Measurements from ENCODE around the gene CENPW. TPM values are rescaled to one million over a fixed set of nuclear protein-coding genes. Genes with fewer than 3 reads are reported as not detected.

The CENPW gene
- total and polyA plus RNA-seq, 9 of the 15 experiments (the other 6 are each of a cell fraction or from before 2014, with no cell fraction given) = 48.7 to 285 (median 82.8) TPM

DNA sequence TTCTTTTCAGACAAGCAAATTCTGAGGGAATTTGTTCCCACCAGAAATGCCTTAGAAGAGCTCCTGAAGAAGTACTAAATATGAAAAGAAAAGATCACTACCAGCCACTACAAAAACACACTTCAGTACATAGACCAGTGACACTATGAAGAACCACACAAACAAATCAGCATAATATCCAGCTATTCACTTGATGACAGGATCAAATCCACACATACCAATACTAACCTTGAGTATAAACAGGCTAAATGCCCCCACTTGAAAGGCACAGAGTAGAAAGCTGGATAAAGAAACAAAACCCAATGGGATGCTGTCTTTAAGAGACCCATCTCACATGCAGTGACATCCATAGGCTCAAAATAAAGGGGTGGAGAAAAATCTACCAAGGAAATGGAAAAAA, 43.3 kb downstream of the CENPW start:
- Histone ChIP-seq H4K20me1 (replicated peaks; ENCODE audit: control insufficient read depth, insufficient read depth, low read length) (no peaks in the 10 kb centered on the region), H3K4me2 (ENCODE audit: insufficient read depth, low read length) (no peak overlapping the region), H3K27me3 (ENCODE audit: control insufficient read depth in 2 of 2, insufficient read depth in 2 of 2, low read length in 2 of 2) (no peaks in the 10 kb centered on the region), H3K9me1 (ENCODE audit: control insufficient read depth, insufficient read depth, low read length) (no peaks in the 10 kb centered on the region), H3K27ac (ENCODE audit: extremely low read depth, low read depth, low read length) (no peak overlapping the region), H3K9me3 (replicated peaks; ENCODE audit: control insufficient read depth, insufficient read depth, low read depth, low read length) (no peaks in the 10 kb centered on the region), H3K36me3 (ENCODE audit: control insufficient read depth, insufficient read depth, low read length) (no peaks in the 10 kb centered on the region), H3K4me1 (replicated peaks in 1 of 2; ENCODE audit: control insufficient read depth in 2 of 2, insufficient read depth in 2 of 2, low read length in 2 of 2) (no peaks in the 10 kb centered on the region), H3K9ac (ENCODE audit: insufficient read depth in 1 of 2, low read depth in 2 of 2, low read length in 2 of 2) (no peak overlapping the region), H3K79me2 (ENCODE audit: control insufficient read depth, insufficient read depth, low read length) (no peaks in the 10 kb centered on the region), H3K4me3 (no peak overlapping the region), H2AFZ (ENCODE audit: low read depth, low read length) (no peak overlapping the region)
- POLR2A ChIA-PET = no interaction called here
- FAIRE-seq = no peak
- BruUV-seq (replicated peaks) = no TSS peak
- intact Hi-C loops (cut with micrococcal nuclease) = no loop called here
- CTCF ChIA-PET (ENCODE audit: low intra/inter-chr PET ratio) = no interaction called here
- in situ Hi-C loops (cut with MboI) = no loop called here
- TF ChIP-seq ZNF239 (CRISPR knock-in tag; IDR thresholded peaks at IDR 0.05) (no peak), TCF7L2 (IDR thresholded peaks at IDR 0.05; ENCODE audit: low read depth, low read length) (no peak), ZNF134 (CRISPR knock-in tag; conservative IDR thresholded peaks at IDR 0.05) (no peak), KDM2B (CRISPR knock-in tag; IDR thresholded peaks at IDR 0.05) (no peak)
- TF ChIP-seq, protein P1, sequence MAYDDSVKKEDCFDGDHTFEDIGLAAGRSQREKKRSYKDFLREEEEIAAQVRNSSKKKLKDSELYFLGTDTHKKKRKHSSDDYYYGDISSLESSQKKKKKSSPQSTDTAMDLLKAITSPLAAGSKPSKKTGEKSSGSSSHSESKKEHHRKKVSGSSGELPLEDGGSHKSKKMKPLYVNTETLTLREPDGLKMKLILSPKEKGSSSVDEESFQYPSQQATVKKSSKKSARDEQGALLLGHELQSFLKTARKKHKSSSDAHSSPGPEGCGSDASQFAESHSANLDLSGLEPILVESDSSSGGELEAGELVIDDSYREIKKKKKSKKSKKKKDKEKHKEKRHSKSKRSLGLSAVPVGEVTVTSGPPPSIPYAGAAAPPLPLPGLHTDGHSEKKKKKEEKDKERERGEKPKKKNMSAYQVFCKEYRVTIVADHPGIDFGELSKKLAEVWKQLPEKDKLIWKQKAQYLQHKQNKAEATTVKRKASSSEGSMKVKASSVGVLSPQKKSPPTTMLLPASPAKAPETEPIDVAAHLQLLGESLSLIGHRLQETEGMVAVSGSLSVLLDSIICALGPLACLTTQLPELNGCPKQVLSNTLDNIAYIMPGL (CRISPR knock-in tag; IDR thresholded peaks at IDR 0.05) = no peak
- no peak for DNase-seq (ENCODE audit: extremely low read depth in 1 of 4, low spot score in 3 of 4)
- no peak for ATAC-seq

GRCh38 chr6:126385536-126385935, 45.6 kb downstream of the CENPW start:
- Histone ChIP-seq H3K36me3 (ENCODE audit: control insufficient read depth, insufficient read depth, low read length) (no peaks in the 10 kb centered on the region), H2AFZ (ENCODE audit: low read depth, low read length) (no peak overlapping the region), H3K9me1 (ENCODE audit: control insufficient read depth, insufficient read depth, low read length) (no peaks in the 10 kb centered on the region), H3K9ac (ENCODE audit: insufficient read depth in 1 of 2, low read depth in 2 of 2, low read length in 2 of 2) (no peak overlapping the region), H3K4me2 (ENCODE audit: insufficient read depth, low read length) (no peak overlapping the region), H3K4me3 (no peak overlapping the region), H3K9me3 (replicated peaks; ENCODE audit: control insufficient read depth, insufficient read depth, low read depth, low read length) (no peaks in the 10 kb centered on the region), H3K4me1 (replicated peaks in 1 of 2; ENCODE audit: control insufficient read depth in 2 of 2, insufficient read depth in 2 of 2, low read length in 2 of 2) (no peaks in the 10 kb centered on the region), H3K27me3 (ENCODE audit: control insufficient read depth in 2 of 2, insufficient read depth in 2 of 2, low read length in 2 of 2) (no peaks in the 10 kb centered on the region), H3K79me2 (ENCODE audit: control insufficient read depth, insufficient read depth, low read length) (no peaks in the 10 kb centered on the region), H4K20me1 (replicated peaks; ENCODE audit: control insufficient read depth, insufficient read depth, low read length) (no peaks in the 10 kb centered on the region), H3K27ac (ENCODE audit: extremely low read depth, low read depth, low read length) (no peak overlapping the region)
- TF ChIP-seq CAMTA2 (CRISPR knock-in tag; conservative IDR thresholded peaks at IDR 0.05) (no peak), ZNF12 (CRISPR knock-in tag; IDR thresholded peaks at IDR 0.05) (no peak), FOXJ2 (tag; IDR thresholded peaks at IDR 0.05) (no peak), GMEB1 (CRISPR knock-in tag; IDR thresholded peaks at IDR 0.05) (no peak), KLF13 (tag; IDR thresholded peaks at IDR 0.05; ENCODE audit: borderline replicate concordance, low read depth) (no peak), BCL6 (CRISPR knock-in tag; IDR thresholded peaks at IDR 0.05) (no peak), MTA2 (IDR thresholded peaks at IDR 0.05; ENCODE audit: low read depth) (no peak)
- TF ChIP-seq, protein P2, sequence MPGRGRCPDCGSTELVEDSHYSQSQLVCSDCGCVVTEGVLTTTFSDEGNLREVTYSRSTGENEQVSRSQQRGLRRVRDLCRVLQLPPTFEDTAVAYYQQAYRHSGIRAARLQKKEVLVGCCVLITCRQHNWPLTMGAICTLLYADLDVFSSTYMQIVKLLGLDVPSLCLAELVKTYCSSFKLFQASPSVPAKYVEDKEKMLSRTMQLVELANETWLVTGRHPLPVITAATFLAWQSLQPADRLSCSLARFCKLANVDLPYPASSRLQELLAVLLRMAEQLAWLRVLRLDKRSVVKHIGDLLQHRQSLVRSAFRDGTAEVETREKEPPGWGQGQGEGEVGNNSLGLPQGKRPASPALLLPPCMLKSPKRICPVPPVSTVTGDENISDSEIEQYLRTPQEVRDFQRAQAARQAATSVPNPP (IDR thresholded peaks at IDR 0.05; ENCODE audit: borderline replicate concordance, insufficient read depth, insufficient read length) = no peak
- CTCF ChIA-PET (ENCODE audit: low intra/inter-chr PET ratio) = no interaction called here
- intact Hi-C loops (cut with micrococcal nuclease) (no loop called here), in situ Hi-C loops (cut with MboI) (no loop called here)
- no peak for FAIRE-seq
- POLR2A ChIA-PET = no interaction called here
- WGBS (ENCODE audit: insufficient coverage, low coverage, missing lambda C conversion rate) = 0% methylated on average over 1 of the region's 1 CpG
- no peak for DNase-seq (ENCODE audit: extremely low read depth in 1 of 4, low spot score in 3 of 4)
- no peak for ATAC-seq
- no TSS peak for BruUV-seq (replicated peaks)

Measured in K562 (cell line).